ENCODE results near the gene CCNH.

Gene CCNH

DNA sequence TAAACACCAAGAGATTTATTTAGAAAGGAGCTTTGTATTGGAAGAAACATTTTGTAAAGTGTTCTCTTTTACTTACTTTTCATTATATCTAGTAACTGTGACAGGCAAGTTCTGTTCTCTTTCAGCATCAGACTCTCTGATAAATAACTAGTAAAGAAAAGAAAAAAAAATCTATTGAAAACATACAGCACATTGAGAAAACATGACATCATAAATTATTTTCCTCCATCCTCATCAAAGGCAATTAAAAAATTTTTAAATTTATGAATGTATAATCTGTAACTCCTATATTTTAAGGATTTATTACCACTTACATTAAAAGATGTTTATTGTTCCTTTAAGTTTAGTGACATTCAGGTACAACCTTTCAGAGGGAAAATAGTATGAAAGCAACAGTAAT is 11.1 kb downstream of the CCNH start:
- DNase-seq: no peak

- no peak for DNase-seq
Measured at GRCh38 chr5:87400305-87400899, 12.3 kb downstream of the CCNH start.

DNA sequence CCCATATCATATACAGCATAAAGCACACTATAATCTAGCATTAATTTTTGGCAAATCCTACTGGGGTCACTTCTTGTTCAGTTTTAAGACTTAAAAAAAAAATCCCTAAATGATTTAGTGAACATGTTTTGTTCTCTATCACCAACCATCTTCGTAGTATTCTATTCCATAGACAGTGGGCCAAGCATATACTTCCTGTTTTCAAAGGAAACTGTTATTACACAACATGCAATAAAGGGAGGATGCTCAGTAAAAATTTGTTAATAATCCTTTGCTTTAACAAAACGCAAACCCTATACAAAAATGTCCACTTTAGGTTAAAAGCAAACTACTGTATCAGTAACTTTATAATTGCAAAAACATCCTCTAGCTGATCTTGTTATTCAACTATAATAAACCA is 13.0 kb downstream of the CCNH start:
- no peak for DNase-seq

- no peak for DNase-seq
Measured at GRCh38 chr5:87398981-87399614, 13.6 kb downstream of the CCNH start.

- no peak for DNase-seq
Measured at GRCh38 chr5:87394411-87395165, 18.1 kb downstream of the CCNH start.

GRCh38 chr5:87393331-87393730 is 19.4 kb downstream of the CCNH start:
- no peak for DNase-seq

GRCh38 chr5:87392801-87393200 is 19.9 kb downstream of the CCNH start:
- DNase-seq: no peak

DNA sequence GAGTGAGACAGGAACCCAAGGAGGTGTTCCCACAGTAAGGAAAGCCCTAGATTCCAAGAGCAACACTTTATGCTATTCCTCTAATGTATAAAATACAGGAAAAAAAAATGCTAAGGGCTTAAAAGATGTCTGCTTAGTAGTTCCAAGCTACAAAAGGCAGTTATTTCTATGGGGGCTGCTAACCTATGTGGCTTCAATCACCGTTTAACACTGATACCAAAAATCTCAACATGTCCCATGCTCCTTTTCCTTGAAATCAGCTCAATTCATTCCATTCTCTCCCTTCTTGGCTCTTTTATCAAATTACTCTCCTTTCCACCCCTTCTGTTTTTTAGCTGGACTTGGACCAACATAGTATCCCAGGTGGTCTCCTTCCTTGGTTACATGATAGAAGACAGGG is 20.6 kb downstream of the CCNH start:
- DNase-seq: no peak

DNA sequence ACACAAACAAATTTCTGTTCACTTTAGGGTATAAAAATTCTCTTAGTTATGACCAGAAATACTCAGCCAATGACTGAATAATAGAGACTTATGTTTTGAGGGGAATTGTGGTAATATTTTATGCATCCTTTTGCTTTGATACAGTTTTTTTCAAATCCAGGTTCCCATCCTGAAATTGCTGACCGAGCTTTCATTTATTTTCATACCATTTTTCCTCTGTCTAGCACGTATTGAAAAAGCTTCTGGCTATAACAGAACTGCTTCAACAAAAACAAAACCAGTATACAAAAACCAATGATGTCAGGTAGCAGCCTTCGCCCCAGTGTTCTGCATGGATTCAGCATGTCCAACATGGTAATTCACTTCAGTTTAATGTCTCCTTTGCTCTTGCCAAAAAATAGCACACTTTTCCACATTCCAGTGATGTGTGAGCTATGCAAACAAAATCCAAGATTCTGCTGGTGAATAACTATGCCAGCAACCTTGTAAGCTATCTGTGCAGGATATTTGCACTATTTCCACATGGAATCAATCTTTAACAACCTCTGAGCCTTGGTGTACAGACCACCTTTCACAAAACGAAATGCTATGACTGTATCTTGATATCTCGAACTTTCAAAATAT is 22.0 kb downstream of the CCNH start:
- no peak for DNase-seq

- no peak for DNase-seq
Measured at GRCh38 chr5:87390075-87390474, 22.7 kb downstream of the CCNH start.

GRCh38 chr5:87389296-87390034 is 23.3 kb downstream of the CCNH start:
- DNase-seq: no peak

DNA sequence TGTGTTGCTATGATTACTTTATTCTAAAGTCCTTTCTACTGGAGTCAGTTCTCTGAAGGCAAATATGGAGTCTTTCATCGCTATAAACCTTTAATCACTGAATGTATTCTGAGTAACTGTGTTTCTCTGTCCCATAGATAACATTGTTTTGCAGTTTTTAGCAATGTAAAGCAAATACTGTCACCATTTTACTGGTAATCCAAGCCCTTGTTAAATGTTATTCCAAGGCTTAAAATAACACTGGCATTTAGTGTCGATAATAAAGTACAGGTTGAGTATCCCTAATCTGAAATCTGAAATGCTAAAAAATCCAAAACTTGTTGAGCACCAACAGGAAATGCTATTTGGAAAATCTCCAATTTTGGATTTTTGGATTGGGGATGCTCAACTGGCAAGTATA is 24.6 kb downstream of the CCNH start:
- no peak for DNase-seq

DNA sequence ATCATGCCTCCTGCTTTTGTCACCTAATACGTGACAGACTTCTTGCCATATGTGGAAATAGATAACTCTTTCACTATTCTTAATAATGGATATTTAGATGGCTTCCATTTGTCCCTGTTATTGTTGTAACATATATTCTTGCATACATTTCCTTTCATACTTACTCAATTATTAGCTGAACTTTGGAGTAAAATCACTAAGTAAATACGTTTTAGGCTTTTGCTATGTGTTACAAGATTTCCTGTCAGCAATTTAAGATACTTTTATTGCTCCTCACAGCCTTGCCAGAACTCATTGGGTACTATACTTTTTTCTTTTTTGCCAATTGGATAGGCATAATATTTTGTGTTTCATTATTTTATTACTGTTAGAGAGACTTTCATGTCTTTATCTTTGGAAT is 26.9 kb downstream of the CCNH start:
- DNase-seq: no peak

- DNase-seq: no peak
Measured at GRCh38 chr5:87383216-87383615, 29.5 kb downstream of the CCNH start.

GRCh38 chr5:87382224-87382623 is 30.5 kb downstream of the CCNH start:
- DNase-seq: no peak

DNA sequence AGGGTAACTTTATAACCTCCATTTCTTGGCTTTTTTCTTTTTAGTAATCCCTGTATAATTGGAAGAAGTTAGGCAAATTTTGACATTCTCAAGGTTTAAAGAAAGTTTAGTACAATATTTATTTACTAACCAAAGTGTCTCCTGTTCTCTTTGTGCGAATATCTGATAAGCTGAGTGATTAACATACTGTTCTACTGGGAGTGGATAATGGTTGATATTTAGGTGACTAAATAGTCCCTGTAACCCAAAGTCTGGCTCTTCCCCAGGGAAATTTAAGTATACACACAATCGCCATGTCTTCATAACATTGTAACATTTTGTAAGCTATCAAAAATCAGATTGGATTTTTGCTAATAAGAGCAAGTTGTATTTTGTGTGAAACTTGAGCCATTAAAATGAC is 40.0 kb downstream of the CCNH start:
- DNase-seq: no peak

GRCh38 chr5:87369431-87369830 is 43.3 kb downstream of the CCNH start:
- no peak for DNase-seq

- DNase-seq: no peak
Measured at GRCh38 chr5:87368601-87369000, 44.1 kb downstream of the CCNH start.

DNA sequence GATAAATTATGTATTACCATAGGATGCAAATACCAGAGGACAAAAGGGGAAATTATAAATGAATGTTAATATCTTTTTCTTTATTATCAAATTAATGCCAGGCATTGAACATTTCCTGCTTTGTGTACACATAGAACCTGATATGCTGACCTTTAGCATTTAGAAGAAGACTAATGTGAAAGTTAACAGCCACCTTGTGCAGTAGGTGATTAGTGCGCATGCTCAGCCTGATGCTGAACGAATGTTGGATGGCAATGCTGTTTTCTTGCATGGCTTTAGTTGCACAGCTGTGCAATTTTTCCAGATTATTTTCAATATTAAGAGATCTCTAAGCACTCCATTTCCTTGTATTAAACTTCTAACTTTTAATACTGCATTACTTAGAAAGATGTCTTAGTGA is 45.5 kb downstream of the CCNH start:
- no peak for DNase-seq

- DNase-seq: no peak
Measured at GRCh38 chr5:87361536-87362213, 51.1 kb downstream of the CCNH start.

GRCh38 chr5:87361031-87361445 is 51.7 kb downstream of the CCNH start:
- DNase-seq: no peak

- DNase-seq: no peak
Measured at GRCh38 chr5:87360132-87360531, 52.6 kb downstream of the CCNH start.

- DNase-seq: no peak
Measured at GRCh38 chr5:87359106-87359505, 53.6 kb downstream of the CCNH start.

Measured in NCI-H1930 (cell line).